Stimulated activated CD4-positive, alpha-beta T cell treated with anti-CD3 and anti-CD28 coated beads, Interleukin-1b, Interleukin-23, amount 100 ng/mL, for 48 hours (primary cell): ENCODE data around the gene LBX2.

Experiments used
- DNase-seq: peaks from one replicate; pipeline ENCODE4 v3.0.0-alpha.2; 2020

The LBX2 gene

DNA sequence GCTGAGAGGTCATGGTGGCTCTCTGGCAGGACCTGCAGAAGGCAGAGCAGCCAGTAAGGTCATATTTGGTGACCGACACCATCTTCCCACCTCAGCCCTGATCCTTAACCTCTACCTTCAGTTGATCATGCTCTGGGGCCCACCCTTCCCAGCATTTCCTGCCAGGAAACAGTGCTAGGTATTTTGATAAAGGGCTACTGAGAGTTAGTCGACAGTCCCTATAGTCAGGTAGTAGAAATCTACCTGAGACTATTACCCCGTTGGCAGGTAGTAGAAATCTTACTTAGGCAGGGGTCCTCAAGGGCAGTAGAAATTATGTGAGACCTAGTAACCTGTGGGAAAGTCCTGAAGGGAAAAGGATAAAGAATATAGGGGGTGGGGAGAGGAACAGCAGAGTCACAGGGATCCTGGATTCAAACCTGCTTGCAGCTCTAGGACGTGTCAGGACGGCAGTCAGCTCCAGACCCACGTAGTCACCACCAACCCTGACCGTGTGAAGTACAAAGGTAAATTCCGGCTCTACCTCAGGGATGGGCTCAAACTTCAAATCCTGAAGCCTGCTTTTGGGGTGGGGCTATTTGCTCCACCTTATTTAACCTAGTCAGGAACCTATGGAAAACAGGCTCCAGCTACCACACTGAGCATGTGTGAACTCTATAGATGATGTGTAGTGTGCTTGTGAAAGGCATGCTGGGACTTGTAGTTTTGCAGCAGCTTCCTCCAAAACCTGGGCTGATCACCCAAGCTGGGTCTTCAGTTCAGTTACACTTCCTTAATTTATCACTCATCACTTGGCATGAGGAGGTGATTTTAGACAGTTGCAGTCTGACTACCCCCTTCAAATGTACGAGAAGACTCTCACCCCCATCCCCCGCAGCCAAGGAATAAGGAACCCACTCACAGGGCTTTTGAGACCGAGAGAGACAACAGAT lies 26.6 kb upstream of the LBX2 start, which contains the start of gene DQX1:
TSS of gene DQX1 (minus strand) at position 515 of the 932 bp plus-strand sequence. CDS start at position 13, 502 bp downstream.
- DNase-seq, result no peak

- DNase-seq, result no peak
These were observed 25.7 kb upstream of the LBX2 start for GRCh38 chr2:74524955-74525716.

DNA sequence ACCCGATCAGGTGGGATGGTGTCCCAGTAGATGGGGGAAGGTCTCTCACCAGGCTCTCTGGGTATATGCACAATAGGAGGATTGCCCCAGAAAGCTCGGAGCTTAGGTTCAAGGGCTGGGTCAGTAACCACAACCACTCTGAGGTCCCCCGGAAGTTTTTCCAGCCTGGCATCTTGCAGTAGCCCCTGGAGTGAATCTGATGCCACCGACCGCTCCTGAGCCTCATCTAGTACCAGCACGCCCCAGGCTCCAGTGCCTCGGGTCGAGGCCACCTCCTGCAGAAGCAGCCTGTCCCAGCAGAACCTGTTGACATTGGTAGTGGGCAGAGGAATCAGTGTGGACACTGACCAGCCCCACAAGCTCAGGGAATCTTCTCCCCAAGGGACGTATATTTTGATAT lies 24.6 kb upstream of the LBX2 start:
- DNase-seq, result no peak

GRCh38 chr2:74522516-74522915 lies 23.1 kb upstream of the LBX2 start:
- DNase-seq, result no peak

DNA sequence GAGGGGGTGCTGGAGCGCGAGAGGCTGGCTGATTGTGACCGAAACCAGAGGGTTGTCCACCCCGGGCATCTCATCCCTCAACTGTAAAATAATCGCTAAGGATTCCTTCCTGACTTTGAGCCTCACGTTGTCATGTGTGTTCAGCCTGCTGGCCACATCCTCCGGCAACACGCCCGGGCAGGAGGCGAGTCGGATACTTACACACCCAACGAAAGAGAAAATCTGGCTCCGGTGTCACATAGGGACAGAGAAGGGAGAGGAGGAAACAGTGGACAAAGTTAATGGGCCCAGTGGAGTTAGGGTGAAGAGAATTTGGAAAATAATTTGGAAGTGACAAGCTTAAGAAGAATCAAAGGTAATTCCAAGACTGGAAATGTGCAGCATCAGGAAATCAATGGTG lies 17.2 kb upstream of the LBX2 start:
- DNase-seq, result no peak

DNA sequence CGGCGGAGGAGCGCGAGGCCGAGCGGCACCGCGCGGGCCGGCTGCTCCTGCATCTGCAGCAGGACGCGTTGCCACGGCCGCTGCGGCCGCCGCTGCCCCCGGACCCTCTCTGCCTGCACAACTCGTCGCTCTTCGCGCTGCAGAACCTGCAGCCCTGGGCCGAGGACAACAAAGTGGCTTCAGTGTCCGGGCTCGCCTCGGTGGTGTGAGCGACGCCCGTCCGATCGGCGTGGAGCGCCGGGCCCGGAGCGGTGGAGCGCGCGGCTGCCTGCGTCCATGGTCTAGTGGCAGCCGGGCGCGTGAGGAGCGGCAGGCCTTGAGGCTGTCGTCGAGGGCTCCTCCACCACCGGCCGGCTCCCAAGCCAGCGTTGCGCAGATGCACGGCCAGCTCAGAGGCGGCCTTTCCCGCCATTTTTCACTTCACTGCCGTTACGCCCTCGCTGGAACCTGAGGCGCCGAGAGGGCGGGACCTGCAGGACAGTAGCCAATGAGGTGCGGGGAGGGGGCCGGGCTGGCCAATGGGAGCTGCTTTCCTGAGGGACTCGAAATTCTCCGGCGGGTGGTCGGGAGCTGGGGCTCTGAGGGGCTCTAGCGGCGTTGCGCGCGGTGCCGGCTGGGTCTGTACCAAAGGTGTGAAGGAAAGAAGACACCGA lies 16.7 kb upstream of the LBX2 start:
- DNase-seq, result peak; percentile 83

DNA sequence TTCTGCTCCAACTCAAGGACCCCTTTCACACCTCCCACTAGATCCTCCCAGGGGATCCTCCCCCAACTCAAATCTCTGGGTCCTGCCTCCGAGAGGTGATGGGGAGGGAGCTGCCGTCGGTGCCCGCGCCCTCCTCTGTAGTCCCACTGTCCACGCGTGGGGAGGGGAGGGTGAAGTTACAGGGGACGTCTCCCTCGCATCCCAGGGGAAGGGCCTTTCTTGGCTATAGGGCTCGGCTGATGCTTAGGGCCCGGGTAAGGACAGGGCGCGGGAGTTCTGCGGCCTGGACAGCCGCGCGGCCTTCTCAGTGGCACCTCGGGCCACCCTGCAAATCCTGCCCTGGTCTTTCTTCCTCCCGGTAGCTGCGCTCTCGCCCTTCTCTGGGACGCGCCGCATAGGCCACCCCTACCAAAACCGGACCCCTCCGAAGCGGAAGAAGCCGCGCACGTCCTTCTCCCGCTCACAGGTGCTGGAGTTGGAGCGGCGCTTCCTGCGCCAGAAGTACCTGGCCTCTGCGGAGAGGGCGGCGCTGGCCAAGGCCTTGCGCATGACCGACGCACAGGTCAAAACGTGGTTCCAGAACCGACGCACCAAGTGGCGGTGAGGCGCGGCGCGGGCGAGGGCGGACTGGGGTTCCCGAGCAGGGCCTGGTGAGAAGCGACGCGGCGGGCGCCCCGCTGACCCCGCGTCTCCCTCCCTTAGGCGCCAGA lies 16.0 kb upstream of the LBX2 start:
- DNase-seq, result no peak

GRCh38 chr2:74514368-74515270 lies 15.2 kb upstream of the LBX2 start, which contains the start of gene TLX2:
Gene TLX2 (plus strand): TSS chr2:74514450. CDS start chr2:74514807, 357 bp downstream.
- no peak for DNase-seq

GRCh38 chr2:74513605-74514367 lies 14.4 kb upstream of the LBX2 start:
- DNase-seq, result no peak

GRCh38 chr2:74512744-74513604 lies 13.6 kb upstream of the LBX2 start:
- DNase-seq, result no peak

DNA sequence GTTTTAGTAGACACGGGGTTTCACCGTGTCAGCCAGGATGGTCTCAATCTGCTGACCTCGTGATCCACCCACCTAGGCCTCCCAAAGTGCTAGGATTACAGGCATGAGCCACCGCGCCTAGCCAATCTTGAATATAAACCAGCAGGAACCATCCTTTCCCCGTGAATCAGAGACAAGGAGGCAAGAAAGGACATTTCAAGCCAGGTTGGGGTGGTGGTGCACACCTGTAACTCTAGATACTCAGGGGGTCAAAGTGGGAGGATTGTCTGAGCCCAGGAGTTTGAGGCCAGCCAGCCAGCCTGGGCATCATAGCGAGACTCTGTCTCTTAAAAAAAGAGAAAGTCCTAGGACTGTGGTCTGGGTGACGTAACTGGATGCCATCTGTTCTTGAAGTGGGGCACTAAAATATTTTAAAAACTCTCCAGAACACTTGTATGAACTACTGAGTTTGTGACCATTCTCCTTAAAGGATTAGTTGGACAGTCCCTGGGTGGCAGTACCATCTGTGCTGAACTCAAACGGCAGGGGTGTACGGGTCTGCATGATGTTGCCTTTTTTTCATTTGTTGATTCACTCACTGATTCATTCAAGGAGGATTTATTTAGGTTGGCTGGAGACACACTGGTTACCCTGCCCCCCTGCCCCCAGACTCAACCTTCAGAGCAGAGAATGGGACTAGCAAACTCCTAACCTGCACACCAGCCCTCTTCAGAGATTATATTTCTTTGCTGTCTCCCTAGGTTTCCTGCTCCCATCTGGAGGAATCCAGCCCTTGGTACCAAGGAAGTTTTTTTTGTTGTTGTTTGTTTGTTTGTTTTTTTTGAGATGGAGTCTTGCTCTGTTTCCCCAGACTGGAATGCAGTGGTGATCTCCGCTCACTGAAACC lies 11.9 kb upstream of the LBX2 start:
- no peak for DNase-seq

DNA sequence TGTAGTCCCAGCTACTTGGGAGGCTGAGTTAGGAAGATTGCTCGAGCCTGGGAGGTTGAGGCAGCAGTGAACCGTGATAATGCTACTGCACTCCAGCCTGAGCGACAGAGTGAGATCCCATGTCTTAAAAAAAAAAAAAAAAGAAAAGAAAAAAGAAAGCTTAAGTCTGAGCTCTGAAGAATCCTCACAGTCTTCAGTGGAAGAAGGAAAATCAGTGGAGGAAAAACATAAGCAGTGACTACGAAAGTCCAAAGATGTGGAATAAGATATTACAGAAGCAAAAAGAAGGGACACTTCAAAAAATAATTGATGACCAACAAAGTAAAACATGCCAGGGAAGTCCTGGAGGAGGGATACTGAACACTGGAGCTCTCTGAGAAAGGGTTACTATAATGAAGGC lies 10.9 kb upstream of the LBX2 start:
- DNase-seq, result no peak

GRCh38 chr2:74507926-74508520 lies 8.6 kb upstream of the LBX2 start:
- DNase-seq, result no peak

DNA sequence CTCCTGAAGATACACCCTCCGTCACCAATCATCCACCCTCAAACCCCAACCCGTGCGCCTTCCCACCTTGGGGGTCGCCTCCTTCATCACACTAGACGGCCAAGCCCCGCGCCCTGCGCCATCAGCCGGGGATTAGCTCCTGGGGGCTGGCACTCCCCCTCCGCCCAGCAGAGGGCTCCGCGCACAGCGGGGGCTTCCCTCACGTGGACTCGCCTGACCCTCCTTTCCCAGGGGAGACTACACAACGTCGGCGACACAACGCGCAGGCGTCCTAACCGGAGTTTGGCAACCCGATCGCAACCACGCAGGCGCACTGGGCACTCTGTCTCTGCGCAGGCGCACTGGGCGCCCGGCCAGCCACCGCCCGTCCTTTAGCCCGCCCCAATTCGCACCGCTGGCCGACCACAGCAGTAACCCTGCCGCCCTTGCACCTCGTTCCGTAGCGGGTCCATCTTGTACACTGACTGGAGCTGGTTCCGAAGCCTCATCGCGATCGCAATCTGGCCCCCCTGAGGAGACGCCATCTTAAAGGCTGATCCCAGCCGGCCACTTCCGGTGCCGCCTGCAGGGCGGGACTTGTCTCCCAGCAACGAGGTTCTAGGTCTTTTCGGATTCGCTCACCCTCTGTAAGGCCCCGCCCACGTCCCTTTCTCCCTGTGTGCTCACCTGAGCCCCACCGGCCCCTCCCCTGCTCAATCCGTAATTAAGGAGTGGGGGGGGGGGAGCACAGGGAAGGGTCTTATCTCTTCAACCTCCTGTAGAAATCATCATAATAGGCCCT lies 7.9 kb upstream of the LBX2 start, which contains the start of gene PCGF1:
TSS of gene PCGF1 (minus strand) at position 551 of the 781 bp plus-strand sequence. CDS start at position 524, 27 bp downstream.
- peak; percentile 97 for DNase-seq

- no peak for DNase-seq
These were observed 6.2 kb upstream of the LBX2 start for GRCh38 chr2:74505448-74506246.

DNA sequence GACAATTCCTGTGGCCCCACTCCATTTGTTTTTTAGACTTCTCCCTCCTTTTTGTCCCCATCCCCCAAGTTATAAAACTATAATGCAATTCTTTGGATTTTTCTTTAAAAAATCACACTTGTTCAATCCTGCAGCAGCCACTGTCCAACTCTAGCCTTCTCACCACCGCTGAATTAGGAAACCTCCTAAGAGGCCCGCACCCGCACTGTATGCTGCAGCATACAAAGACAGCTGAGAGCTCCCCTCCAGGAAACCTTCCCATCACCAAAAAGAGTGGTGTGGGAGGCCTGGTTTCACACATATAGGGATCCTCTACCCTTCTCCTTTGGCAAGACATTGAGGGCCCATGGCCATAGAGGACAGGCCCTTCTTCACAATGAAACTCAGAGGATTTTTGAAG lies 5.2 kb upstream of the LBX2 start:
- no peak for DNase-seq
